Kidney (tissue), 14 donors: ENCODE results near the gene PGAP2. TPM values are rescaled to one million over a fixed set of nuclear protein-coding genes. Genes with fewer than 3 reads are reported as not detected.

Experiments used
- DNase-seq, 5 donors: peaks; one replicate each; pipeline ENCODE4 v3.0.0-alpha.2; 2013 to 2020
- FAIRE-seq: peaks from 2 replicates; lab custom pipeline; 2012; peaks lifted over from hg19 to GRCh38; lab: Jason Lieb, UNC
- H3K27ac ChIP-seq, 2 donors: one replicate each; pipeline ENCODE4 v1.7.0; 2013; ENCODE audit warnings: low read depth in 2 of 2, low read length in 2 of 2, inconsistent platforms in 1 of 2
- H3K27me3 ChIP-seq: one replicate; pipeline ENCODE4 v1.7.1; 2013; ENCODE audit warnings: low read length, inconsistent platforms; ENCODE audit not compliant: control insufficient read depth, insufficient read depth
- H3K36me3 ChIP-seq, 3 donors: one replicate each; pipeline versions ENCODE4 v1.7.0 to v1.7.1; 2013; ENCODE audit warnings: low read length in 3 of 3, control low read depth in 1 of 3, inconsistent platforms in 1 of 3; ENCODE audit not compliant: insufficient read depth in 3 of 3, control insufficient read depth in 2 of 3
- H3K4me1 ChIP-seq, 3 donors: one replicate each; pipeline versions ENCODE4 v1.7.0 to v1.7.1; 2013; ENCODE audit warnings: low read length in 3 of 3, inconsistent platforms in 1 of 3, low read depth in 1 of 3; ENCODE audit not compliant: control insufficient read depth in 2 of 3, insufficient read depth in 2 of 3
- H3K4me3 ChIP-seq, 3 donors: one replicate each; pipeline versions ENCODE4 v1.7.0 to v1.8.1; 2013; ENCODE audit warnings: low read length in 3 of 3, control low read depth in 1 of 3, inconsistent platforms in 1 of 3
- H3K9ac ChIP-seq, 3 donors: one replicate each; pipeline versions ENCODE4 v1.7.0 to v1.7.1; 2013; ENCODE audit warnings: low read length in 3 of 3, control low read depth in 1 of 3, inconsistent platforms in 1 of 3
- H3K9me3 ChIP-seq, 3 donors: one replicate each; pipeline versions ENCODE4 v1.7.0 to v1.7.1; 2013; ENCODE audit warnings: low read length in 3 of 3, control low read depth in 1 of 3, inconsistent platforms in 1 of 3; ENCODE audit not compliant: control insufficient read depth in 2 of 3, insufficient read depth in 1 of 3
- intact Hi-C: fragments of 100-400 bp; cut with DNase I; formaldehyde crosslinking; loops from one replicate; pipeline ENCODE4 v1.11.1; 2022
- polyA plus RNA-seq: library from polyadenylated mRNA; stranded (reverse); fragments of 350-450 nt; fragmentation: Illumina TruSeq; extraction: RNeasy Lipid Tissue Mini Kit (QIAGEN cat#74804); gene quantifications from one replicate; pipeline ENCODE4 v1.2.3, GENCODE V29; 2014; ENCODE audit warnings: low read depth, low replicate concordance; ENCODE audit not compliant: insufficient read depth
- total RNA-seq: library from RNA; stranded (reverse); fragmentation: NEBNext Ultra II Directional; extraction: Animal tissue kit (Norgen Biotek cat#: 25700); gene quantifications from one replicate; pipeline ENCODE4 v1.2.1, GENCODE V29; 2021
- TF ChIP-seq, protein P1 (sequence below): IDR thresholded peaks from 3 replicates; pipeline ENCODE4 v1.5.1; 2012; ENCODE audit warnings: mild to moderate bottlenecking, moderate library complexity, borderline replicate concordance; ENCODE audit not compliant: insufficient read depth; ENCODE audit errors: extremely low read depth
- donor health status: control.
- donor health status: control.
- donor health status: control.
- donor health status: control.
- donor health status: control.
- donor health status: DM: yes; HTN: yes; CAD: no.
- donor health status: Normal renal cell carcinoma (clear cell type).

The PGAP2 gene
- total and polyA plus RNA-seq, 2 donors from 2014 or later: 17.5 to 19.5 TPM

GRCh38 chr11:3767536-3767935, 40.8 kb upstream of the PGAP2 start:
- Histone ChIP-seq H3K4me1 (no peaks in the 10 kb centered on the region), H3K9me3 (no peaks in the 10 kb centered on the region), H3K4me3 (no peak overlapping the region), H3K27me3 (no peaks in the 10 kb centered on the region), H3K36me3 (peaks cover 6 to 72% (median 34%) of the 10 kb centered on the region in 3 donors), H3K27ac (no peak overlapping the region), H3K9ac (no peak overlapping the region)
- DNase-seq (no peak), FAIRE-seq (no peak)
- TF ChIP-seq, protein P1, sequence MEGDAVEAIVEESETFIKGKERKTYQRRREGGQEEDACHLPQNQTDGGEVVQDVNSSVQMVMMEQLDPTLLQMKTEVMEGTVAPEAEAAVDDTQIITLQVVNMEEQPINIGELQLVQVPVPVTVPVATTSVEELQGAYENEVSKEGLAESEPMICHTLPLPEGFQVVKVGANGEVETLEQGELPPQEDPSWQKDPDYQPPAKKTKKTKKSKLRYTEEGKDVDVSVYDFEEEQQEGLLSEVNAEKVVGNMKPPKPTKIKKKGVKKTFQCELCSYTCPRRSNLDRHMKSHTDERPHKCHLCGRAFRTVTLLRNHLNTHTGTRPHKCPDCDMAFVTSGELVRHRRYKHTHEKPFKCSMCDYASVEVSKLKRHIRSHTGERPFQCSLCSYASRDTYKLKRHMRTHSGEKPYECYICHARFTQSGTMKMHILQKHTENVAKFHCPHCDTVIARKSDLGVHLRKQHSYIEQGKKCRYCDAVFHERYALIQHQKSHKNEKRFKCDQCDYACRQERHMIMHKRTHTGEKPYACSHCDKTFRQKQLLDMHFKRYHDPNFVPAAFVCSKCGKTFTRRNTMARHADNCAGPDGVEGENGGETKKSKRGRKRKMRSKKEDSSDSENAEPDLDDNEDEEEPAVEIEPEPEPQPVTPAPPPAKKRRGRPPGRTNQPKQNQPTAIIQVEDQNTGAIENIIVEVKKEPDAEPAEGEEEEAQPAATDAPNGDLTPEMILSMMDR: no peak
- intact Hi-C loops: no loop called here

DNA sequence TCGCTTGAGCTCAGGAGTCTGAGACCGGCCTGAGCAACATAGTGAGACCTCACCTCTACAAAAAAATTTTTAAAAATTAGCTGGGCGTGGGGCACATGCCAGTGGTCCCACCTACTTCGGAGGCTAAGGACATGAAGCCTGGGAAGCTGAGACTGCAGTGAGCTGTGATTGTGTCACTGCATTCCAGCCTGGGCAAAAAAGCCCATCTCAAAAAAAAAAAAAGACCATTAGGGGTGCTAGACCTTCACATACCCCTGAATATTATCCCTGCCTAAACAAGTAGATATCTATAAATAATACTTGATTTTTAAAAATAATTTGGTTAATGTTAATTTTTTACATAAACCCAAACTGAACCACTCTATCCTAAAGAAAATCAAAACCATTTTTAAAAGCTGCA, 35.2 kb upstream of the PGAP2 start:
- Histone ChIP-seq H3K27me3 (no peaks in the 10 kb centered on the region), H3K4me3 (no peak overlapping the region), H3K4me1 (no peaks in the 10 kb centered on the region), H3K9ac (no peak overlapping the region), H3K27ac (no peak overlapping the region), H3K9me3 (no peaks in the 10 kb centered on the region), H3K36me3 (peaks cover under 1 to 61% (median 23%) of the 10 kb centered on the region in 3 donors)
- DNase-seq (no peak), FAIRE-seq (no peak)
- intact Hi-C loops: no loop called here
- TF ChIP-seq, protein P1: no peak

- no peak overlapping the region for H3K27ac ChIP-seq
- intact Hi-C loops: no loop called here
- FAIRE-seq: no peak
- TF ChIP-seq, protein P1: no peak
- no peak overlapping the region for H3K4me3 ChIP-seq
- no peaks in the 10 kb centered on the region for H3K9me3 ChIP-seq
- H3K36me3 ChIP-seq: peaks cover 5 to 54% (median 22%) of the 10 kb centered on the region in 3 donors
- no peak for DNase-seq
- H3K4me1 ChIP-seq: no peaks in the 10 kb centered on the region
- no peak overlapping the region for H3K9ac ChIP-seq
- no peaks in the 10 kb centered on the region for H3K27me3 ChIP-seq
Measured at GRCh38 chr11:3775736-3776406, 32.5 kb upstream of the PGAP2 start.
